ENCODE results near the gene ADD3. TPM values are rescaled to one million over a fixed set of nuclear protein-coding genes. Genes with fewer than 3 reads are reported as not detected.

ADD3 gene
- total RNA-seq, 2 experiments from 2014 or later, result 44.0 to 52.5 TPM

DNA sequence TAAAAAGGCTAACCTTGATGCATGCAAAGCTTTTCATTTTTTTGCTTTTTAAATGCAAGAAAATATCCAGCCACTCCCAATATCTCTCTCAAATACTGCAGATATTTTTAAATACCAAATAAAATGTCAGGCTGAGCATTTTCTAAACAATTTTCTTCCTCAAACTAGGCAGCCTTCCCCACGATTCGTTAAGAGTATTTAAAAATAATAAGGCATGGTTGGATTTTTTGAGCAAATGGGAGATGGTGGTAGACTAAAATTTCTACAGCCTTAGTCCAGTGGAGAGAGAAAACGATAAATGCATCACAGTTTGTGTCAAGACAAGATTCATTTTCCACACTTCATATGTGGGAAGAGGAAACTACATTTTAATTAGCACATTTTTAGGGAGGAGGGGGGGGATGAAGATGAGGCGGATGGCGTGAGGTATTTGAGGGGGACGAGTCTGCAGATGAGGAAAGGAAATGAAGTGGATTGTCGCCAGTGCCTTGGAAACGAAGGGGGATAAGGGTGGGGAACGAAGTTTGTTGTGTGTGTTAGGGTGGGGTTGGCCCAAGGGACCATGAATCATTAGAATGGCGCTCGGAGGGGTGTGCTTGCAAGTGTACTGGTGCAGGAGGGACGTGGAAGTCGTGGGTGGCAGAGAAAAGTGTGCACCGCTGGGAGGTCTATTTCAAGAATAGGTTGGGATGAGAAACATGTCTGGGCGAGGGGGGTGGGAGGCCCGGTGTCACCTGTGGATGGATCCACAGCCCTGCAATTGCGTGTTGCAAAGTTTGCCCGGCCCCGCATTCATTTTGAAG lies 1.2 kb upstream of the ADD3 start:
- no peak overlapping the region for H3K27ac Mint-ChIP-seq
- H3K4me1 Mint-ChIP-seq, result peaks cover 36% of the 10 kb centered on the region
- H3K27me3 Mint-ChIP-seq, result no peaks in the 10 kb centered on the region
- H3K9me3 Mint-ChIP-seq, result no peaks in the 10 kb centered on the region
- H3K36me3 Mint-ChIP-seq, result no peaks in the 10 kb centered on the region
- no peak overlapping the region for H3K4me3 Mint-ChIP-seq
- peak; percentile 25 for DNase-seq

DNA sequence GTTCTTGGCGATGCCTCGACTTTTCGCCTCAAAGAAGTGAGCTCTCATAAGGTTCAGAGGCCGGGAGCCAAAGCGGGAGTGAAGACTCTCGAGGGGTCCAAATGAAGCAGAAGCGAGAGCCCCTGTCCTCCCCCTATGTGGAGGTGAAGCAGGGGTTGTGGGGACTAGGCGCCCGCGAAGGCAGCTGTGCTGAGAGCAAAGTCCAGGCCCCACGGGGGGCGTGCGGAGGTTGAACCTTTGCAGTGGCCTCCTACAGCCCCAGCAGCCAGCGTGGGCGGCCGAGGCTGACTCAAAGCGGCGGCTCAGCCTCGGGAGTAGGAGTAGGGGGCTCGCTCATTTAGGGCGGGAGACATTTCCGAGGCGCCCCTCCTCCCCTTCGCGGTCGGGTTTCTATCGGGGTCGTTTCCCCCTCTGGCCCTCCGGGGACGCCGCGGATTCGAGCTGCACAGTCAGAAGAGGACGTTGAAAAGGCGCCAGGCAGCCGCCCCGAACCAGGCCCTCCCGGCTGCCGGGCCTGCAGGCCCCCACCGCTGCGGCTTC lies 553 bp upstream of the ADD3 start:
- peak; percentile 78 for DNase-seq
- Mint-ChIP-seq H3K9me3 (no peaks in the 10 kb centered on the region), H3K27ac (no peak overlapping the region), H3K27me3 (no peaks in the 10 kb centered on the region), H3K36me3 (no peaks in the 10 kb centered on the region), H3K4me3 (no peak overlapping the region), H3K4me1 (peaks cover 42% of the 10 kb centered on the region)

- peaks cover 3% of the 10 kb centered on the region for H3K36me3 Mint-ChIP-seq
These were observed 945 bp downstream of the ADD3 start for GRCh38 chr10:110008518-110009339.

GRCh38 chr10:110009736-110010475 lies 2.1 kb downstream of the ADD3 start:
- peak; percentile 34 for DNase-seq
- Mint-ChIP-seq H3K4me3 (no peak overlapping the region), H3K9me3 (no peaks in the 10 kb centered on the region), H3K27me3 (no peaks in the 10 kb centered on the region), H3K4me1 (peaks cover 53% of the 10 kb centered on the region), H3K27ac (peak overlapping the region; percentile 92), H3K36me3 (peaks cover 5% of the 10 kb centered on the region)

More at GRCh38 chr10:110008518-110009339, 945 bp downstream of the ADD3 start:
- peak overlapping the region; percentile 92 for H3K27ac Mint-ChIP-seq
- H3K4me3 Mint-ChIP-seq, result no peak overlapping the region
- H3K4me1 Mint-ChIP-seq, result peaks cover 51% of the 10 kb centered on the region
- DNase-seq, result peak; percentile 36
- no peaks in the 10 kb centered on the region for H3K9me3 Mint-ChIP-seq
- no peaks in the 10 kb centered on the region for H3K27me3 Mint-ChIP-seq

DNA sequence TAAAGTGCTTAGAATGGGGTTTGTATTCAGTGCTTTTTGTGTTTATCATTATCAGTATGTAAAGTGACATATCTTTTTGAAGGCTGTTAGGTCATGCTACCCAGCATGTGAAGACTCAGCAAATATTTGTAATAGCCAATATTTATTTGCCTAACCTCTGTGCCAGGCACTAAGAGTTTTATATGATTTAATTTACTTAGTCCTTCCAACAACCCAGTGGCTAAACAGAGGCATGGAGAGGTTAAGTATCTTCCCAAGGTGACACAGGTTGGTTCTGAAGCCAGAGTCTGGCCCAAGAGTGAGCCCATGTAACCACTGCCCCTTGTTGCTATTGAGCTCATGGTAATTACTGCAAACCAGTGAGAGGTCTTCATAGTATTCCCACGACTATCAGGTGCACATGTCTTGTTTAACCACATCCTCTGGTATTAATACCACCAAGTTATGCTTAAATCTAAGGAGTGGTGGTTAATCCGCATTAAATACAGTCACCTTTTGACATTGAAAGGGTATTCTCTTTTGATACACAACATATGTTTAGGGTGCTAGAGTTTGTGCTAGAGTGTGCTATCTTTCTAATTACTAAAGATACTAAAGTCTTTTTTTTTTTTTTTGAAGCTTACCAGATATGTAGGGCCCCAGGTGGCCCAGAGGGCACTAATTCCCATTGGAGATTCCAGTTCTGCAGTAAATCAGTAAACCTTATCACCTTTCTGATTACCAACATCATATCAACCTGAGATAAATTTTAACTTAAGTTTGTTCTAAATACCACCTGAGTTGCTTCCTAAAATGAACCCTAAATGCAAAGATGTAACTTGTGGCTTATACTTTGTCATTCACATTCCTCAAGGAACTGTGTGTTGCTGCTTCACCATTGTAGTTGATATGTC lies 2.9 kb downstream of the ADD3 start:
- peak overlapping the region; percentile 92 for H3K27ac Mint-ChIP-seq
- no peaks in the 10 kb centered on the region for H3K27me3 Mint-ChIP-seq
- H3K4me3 Mint-ChIP-seq, result no peak overlapping the region
- peaks cover 7% of the 10 kb centered on the region for H3K36me3 Mint-ChIP-seq
- H3K9me3 Mint-ChIP-seq, result no peaks in the 10 kb centered on the region
- no peak for DNase-seq
- H3K4me1 Mint-ChIP-seq, result peaks cover 59% of the 10 kb centered on the region

DNA sequence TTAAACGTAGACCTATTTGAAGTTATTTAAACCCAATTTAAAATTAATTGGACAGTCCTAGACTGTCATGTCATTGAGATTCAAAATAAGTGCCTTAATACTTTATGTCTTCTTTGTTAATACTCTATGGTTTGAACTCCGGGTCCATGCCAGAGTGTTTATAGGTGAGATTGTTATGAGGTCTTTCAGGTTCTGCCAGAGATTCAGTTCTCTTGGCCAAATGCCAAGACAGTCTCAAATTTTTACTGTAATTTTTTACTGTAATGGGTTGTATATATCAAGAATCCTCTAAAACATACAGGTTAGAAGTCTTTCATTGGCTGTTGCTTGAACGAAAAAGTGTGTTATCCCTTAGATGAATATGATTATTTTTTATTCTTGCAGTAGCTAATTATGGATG lies 3.9 kb downstream of the ADD3 start:
- Mint-ChIP-seq H3K4me1 (peaks cover 68% of the 10 kb centered on the region), H3K27ac (no peak overlapping the region), H3K36me3 (peaks cover 7% of the 10 kb centered on the region), H3K4me3 (no peak overlapping the region), H3K9me3 (no peaks in the 10 kb centered on the region), H3K27me3 (no peaks in the 10 kb centered on the region)
- no peak for DNase-seq

- peaks cover 9% of the 10 kb centered on the region for H3K36me3 Mint-ChIP-seq
- DNase-seq, result no peak
- peaks cover 81% of the 10 kb centered on the region for H3K4me1 Mint-ChIP-seq
- H3K27ac Mint-ChIP-seq, result peak overlapping the region; percentile 80
- H3K4me3 Mint-ChIP-seq, result peak overlapping the region; percentile 18
- no peaks in the 10 kb centered on the region for H3K27me3 Mint-ChIP-seq
- H3K9me3 Mint-ChIP-seq, result no peaks in the 10 kb centered on the region
These were observed 6.0 kb downstream of the ADD3 start for GRCh38 chr10:110013630-110014293.

- H3K27me3 Mint-ChIP-seq, result no peaks in the 10 kb centered on the region
- peak overlapping the region; percentile 11 for H3K27ac Mint-ChIP-seq
- no peaks in the 10 kb centered on the region for H3K9me3 Mint-ChIP-seq
- H3K4me3 Mint-ChIP-seq, result no peak overlapping the region
- H3K36me3 Mint-ChIP-seq, result peaks cover 9% of the 10 kb centered on the region
- DNase-seq, result no peak
- peaks cover 64% of the 10 kb centered on the region for H3K4me1 Mint-ChIP-seq
These were observed 8.3 kb downstream of the ADD3 start for GRCh38 chr10:110016039-110016438.

- H3K4me3 Mint-ChIP-seq, result no peak overlapping the region
- H3K4me1 Mint-ChIP-seq, result peaks cover 62% of the 10 kb centered on the region
- no peaks in the 10 kb centered on the region for H3K9me3 Mint-ChIP-seq
- H3K36me3 Mint-ChIP-seq, result peaks cover 11% of the 10 kb centered on the region
- H3K27ac Mint-ChIP-seq, result no peak overlapping the region
- H3K27me3 Mint-ChIP-seq, result no peaks in the 10 kb centered on the region
- DNase-seq, result no peak
These were observed 9.3 kb downstream of the ADD3 start for GRCh38 chr10:110017052-110017451.

DNA sequence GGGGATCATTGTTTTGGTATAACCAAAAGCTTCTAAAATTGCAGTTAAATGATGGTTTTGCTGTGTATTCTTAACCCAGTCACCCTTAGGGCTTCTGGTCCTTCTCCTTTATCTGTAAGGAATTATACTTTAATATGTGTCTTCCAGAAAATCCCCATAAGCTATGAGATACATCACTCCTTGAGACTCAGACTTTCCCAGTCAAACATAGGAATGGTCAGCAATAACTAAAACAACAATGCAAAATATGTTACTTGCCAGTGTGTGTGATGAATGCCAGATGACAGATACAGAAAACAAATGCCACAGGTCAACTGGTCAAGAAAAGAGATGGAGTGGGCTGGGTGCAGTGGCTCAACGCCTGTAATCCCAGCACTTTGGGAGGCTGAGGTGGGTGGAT lies 10.1 kb downstream of the ADD3 start:
- DNase-seq, result no peak
- peaks cover 59% of the 10 kb centered on the region for H3K4me1 Mint-ChIP-seq
- H3K27ac Mint-ChIP-seq, result no peak overlapping the region
- no peak overlapping the region for H3K4me3 Mint-ChIP-seq
- peaks cover 11% of the 10 kb centered on the region for H3K36me3 Mint-ChIP-seq
- no peaks in the 10 kb centered on the region for H3K9me3 Mint-ChIP-seq
- H3K27me3 Mint-ChIP-seq, result no peaks in the 10 kb centered on the region

GRCh38 chr10:110020265-110020664 lies 12.5 kb downstream of the ADD3 start:
- peaks cover 2% of the 10 kb centered on the region for H3K9me3 Mint-ChIP-seq
- no peak overlapping the region for H3K4me3 Mint-ChIP-seq
- H3K36me3 Mint-ChIP-seq, result peaks cover 10% of the 10 kb centered on the region
- peaks cover 54% of the 10 kb centered on the region for H3K4me1 Mint-ChIP-seq
- no peak for DNase-seq
- no peak overlapping the region for H3K27ac Mint-ChIP-seq
- H3K27me3 Mint-ChIP-seq, result no peaks in the 10 kb centered on the region

GRCh38 chr10:110022716-110023504 lies 15.1 kb downstream of the ADD3 start:
- Mint-ChIP-seq H3K27ac (peak overlapping the region; percentile 0), H3K36me3 (peaks cover 8% of the 10 kb centered on the region), H3K9me3 (peaks cover 2% of the 10 kb centered on the region), H3K4me1 (peaks cover 49% of the 10 kb centered on the region), H3K4me3 (no peak overlapping the region), H3K27me3 (no peaks in the 10 kb centered on the region)
- no peak for DNase-seq

Measured in activated naive CD8-positive, alpha-beta T cell treated with anti-CD3 and anti-CD28 coated beads for 36 hours (primary cell).